Measurements from ENCODE around the gene IGSF22. TPM values are rescaled to one million over a fixed set of nuclear protein-coding genes. Genes with fewer than 3 reads are reported as not detected.

IGSF22 gene
- total RNA-seq, 1 donor from 2014 or later, result 1.2 TPM

- intact Hi-C loops (cut with DNase I), result no loop called here
- peak; percentile 78 for ATAC-seq
- peaks cover 16% of the 10 kb centered on the region for H3K4me1 ChIP-seq
- DNase-seq, result peak; percentile 77
- peak overlapping the region; percentile 56 for H3K4me3 ChIP-seq
- peaks cover 4% of the 10 kb centered on the region for H3K36me3 ChIP-seq
- H3K9me3 ChIP-seq, result no peaks in the 10 kb centered on the region
- H3K27me3 ChIP-seq, result no peaks in the 10 kb centered on the region
- H3K27ac ChIP-seq, result peak overlapping the region; percentile 75
- TF ChIP-seq CTCF (IDR thresholded peaks at IDR 0.05), result no peak
Measured at GRCh38 chr11:18705651-18706281, 20.2 kb downstream of the IGSF22 start.

GRCh38 chr11:18704698-18705097, 21.3 kb downstream of the IGSF22 start:
- H3K4me3 ChIP-seq, result no peak overlapping the region
- no peak for ATAC-seq
- intact Hi-C loops (cut with DNase I), result no loop called here
- H3K27me3 ChIP-seq, result no peaks in the 10 kb centered on the region
- peaks cover 4% of the 10 kb centered on the region for H3K36me3 ChIP-seq
- H3K4me1 ChIP-seq, result peaks cover 22% of the 10 kb centered on the region
- no peak overlapping the region for H3K27ac ChIP-seq
- TF ChIP-seq CTCF (IDR thresholded peaks at IDR 0.05), result no peak
- no peak for DNase-seq
- no peaks in the 10 kb centered on the region for H3K9me3 ChIP-seq

GRCh38 chr11:18704045-18704645, 21.8 kb downstream of the IGSF22 start:
- no peak overlapping the region for H3K27ac ChIP-seq
- no peak for ATAC-seq
- no peak for DNase-seq

GRCh38 chr11:18703001-18703763, 22.8 kb downstream of the IGSF22 start:
- no peak for ATAC-seq

More at GRCh38 chr11:18704045-18704645, 21.8 kb downstream of the IGSF22 start:
- Histone ChIP-seq H3K9me3 (no peaks in the 10 kb centered on the region), H3K4me1 (peaks cover 22% of the 10 kb centered on the region), H3K27me3 (no peaks in the 10 kb centered on the region), H3K36me3 (peaks cover 4% of the 10 kb centered on the region), H3K4me3 (no peak overlapping the region)
- TF ChIP-seq CTCF (IDR thresholded peaks at IDR 0.05), result no peak
- intact Hi-C loops (cut with DNase I), result no loop called here

More at GRCh38 chr11:18703001-18703763, 22.8 kb downstream of the IGSF22 start:
- peaks cover 22% of the 10 kb centered on the region for H3K4me1 ChIP-seq
- no peaks in the 10 kb centered on the region for H3K9me3 ChIP-seq
- no peaks in the 10 kb centered on the region for H3K27me3 ChIP-seq
- peaks cover 4% of the 10 kb centered on the region for H3K36me3 ChIP-seq
- H3K4me3 ChIP-seq, result no peak overlapping the region
- H3K27ac ChIP-seq, result no peak overlapping the region
- TF ChIP-seq CTCF (IDR thresholded peaks at IDR 0.05), result no peak
- intact Hi-C loops (cut with DNase I), result no loop called here
- no peak for DNase-seq

Data from upper lobe of right lung (tissue), 1 donor.